SK-N-SH (cell line): ENCODE results near the gene ASB18. TPM values are rescaled to one million over a fixed set of nuclear protein-coding genes. Genes with fewer than 3 reads are reported as not detected.

Experiments
- CTCF ChIA-PET: fragments of 300-600, 350-600 bp; formaldehyde crosslinking; extraction: SDS; loops from one replicate; lab custom pipeline; 2021; lab: Yijun Ruan, JAX
- POLR2A ChIA-PET: fragments of 350-600 bp; sonication (Branson Sonifier 250); formaldehyde crosslinking; extraction: SDS; loops from one replicate; lab custom pipeline; 2020; ENCODE audit warnings: antibody characterized with exemption, inconsistent platforms; lab: Yijun Ruan, JAX
- DNase-seq: peaks from one replicate; pipeline ENCODE4 v3.0.0; 2012
- H2AFZ ChIP-seq: fragments of 200-600 bp; sonication (generic); 2 replicates; pipeline ENCODE4 v1.8.1; 2016; ENCODE audit warnings: antibody characterized with exemption, mild to moderate bottlenecking, low read depth
- H3F3A ChIP-seq: fragments of 200-600 bp; sonication (generic); replicated peaks from 2 replicates; pipeline ENCODE3; 2016; ENCODE audit warnings: antibody characterized with exemption, mild to moderate bottlenecking; ENCODE audit not compliant: insufficient read depth
- H3K27ac ChIP-seq, 2 experiments: fragments of 200-500 bp in 1 of 2; fragments of 200-600 bp in 1 of 2; sonication (Bioruptor generic) in 1 of 2; sonication (generic), shearing (Covaris generic) in 1 of 2; 2 replicates each; pipeline versions ENCODE4 v1.5.1 to v1.6.1; 2014 to 2016; ENCODE audit warnings: low read depth in 2 of 2, inconsistent platforms in 1 of 2, low read length in 1 of 2, mild to moderate bottlenecking in 1 of 2, mixed read lengths in 1 of 2
- H3K27me3 ChIP-seq: fragments of 200-600 bp; sonication (generic), shearing (Covaris generic); 2 replicates; pipeline ENCODE4 v1.6.1; 2016; ENCODE audit warnings: mixed run types; ENCODE audit not compliant: insufficient read depth
- H3K36me3 ChIP-seq, 2 experiments: fragments of 200-500 bp in 1 of 2; fragments of 200-600 bp in 1 of 2; sonication (Bioruptor generic) in 1 of 2; sonication (generic) in 1 of 2; replicated peaks in 1 of 2; 2 replicates each; pipeline versions ENCODE3 to v1.5.1; 2014 to 2016; ENCODE audit warnings: low read length in 1 of 2, mild to moderate bottlenecking in 1 of 2; ENCODE audit not compliant: insufficient read depth in 2 of 2, control insufficient read depth in 1 of 2
- H3K4me1 ChIP-seq, 2 experiments: fragments of 200-500 bp in 1 of 2; fragments of 200-600 bp in 1 of 2; sonication (Bioruptor generic) in 1 of 2; sonication (generic), shearing (Covaris generic) in 1 of 2; 2 replicates each; pipeline versions ENCODE4 v1.5.1 to v1.6.1; 2014 to 2016; ENCODE audit warnings: low read depth in 1 of 2, low read length in 1 of 2, mixed run types in 1 of 2; ENCODE audit not compliant: insufficient read depth in 2 of 2, control insufficient read depth in 1 of 2
- H3K4me2 ChIP-seq: fragments of 200-600 bp; sonication (generic), shearing (Covaris generic); 2 replicates; pipeline ENCODE4 v1.6.1; 2017; ENCODE audit warnings: mixed run types
- H3K4me3 ChIP-seq, 2 experiments: fragments of 200-500 bp in 1 of 2; fragments of 200-600 bp in 1 of 2; sonication (Bioruptor generic) in 1 of 2; sonication (generic), shearing (Covaris generic) in 1 of 2; 2 replicates each; pipeline versions ENCODE4 v1.5.1 to v1.8.1; 2014 to 2016; ENCODE audit warnings: low read depth in 2 of 2, inconsistent platforms in 1 of 2, low read length in 1 of 2, mild to moderate bottlenecking in 1 of 2, mixed read lengths in 1 of 2, moderate library complexity in 1 of 2
- H3K79me2 ChIP-seq: fragments of 200-600 bp; sonication (generic); 2 replicates; pipeline ENCODE4 v1.8.1; 2017; ENCODE audit warnings: mild to moderate bottlenecking; ENCODE audit not compliant: insufficient read depth
- H3K9ac ChIP-seq: fragments of 200-600 bp; sonication (generic); 2 replicates; pipeline ENCODE4 v1.6.1; 2017; ENCODE audit warnings: mixed run types
- H3K9me2 ChIP-seq: fragments of 200-600 bp; sonication (generic); 2 replicates; pipeline ENCODE4 v1.6.1; 2017; ENCODE audit warnings: mixed run types
- H3K9me3 ChIP-seq: fragments of 200-600 bp; sonication (generic); 2 replicates; pipeline ENCODE4 v1.6.1; 2017; ENCODE audit warnings: mixed run types, mild to moderate bottlenecking, moderate library complexity
- H4K20me1 ChIP-seq: fragments of 200-600 bp; sonication (generic); 2 replicates; pipeline ENCODE4 v1.6.1; 2017; ENCODE audit warnings: mild to moderate bottlenecking, mixed run types; ENCODE audit not compliant: insufficient read depth
- EP300 ChIP-seq, 2 experiments: IDR thresholded peaks; 2 replicates each; pipeline versions ENCODE4 v1.4.0 to v1.6.1; 2012; ENCODE audit warnings: borderline replicate concordance in 1 of 2, low read depth in 1 of 2, low read length in 1 of 2
- FOXJ3 ChIP-seq: sonication (generic); formaldehyde crosslinking; IDR thresholded peaks from 2 replicates; pipeline ENCODE4 v1.5.1; 2020; ENCODE audit warnings: mild to moderate bottlenecking, missing genetic modification reagents
- JUND ChIP-seq: IDR thresholded peaks from 2 replicates; pipeline ENCODE4 v1.4.0; 2012
- MEF2A ChIP-seq: IDR thresholded peaks from 2 replicates; pipeline ENCODE4 v1.4.0; 2012; ENCODE audit warnings: low read depth, borderline replicate concordance
- POLR2AphosphoS5 ChIP-seq: IDR thresholded peaks from 2 replicates; pipeline ENCODE4 v1.6.1; 2012; ENCODE audit warnings: low read depth, low read length
- RFX5 ChIP-seq: IDR thresholded peaks from 2 replicates; pipeline ENCODE4 v1.6.1; 2012; ENCODE audit warnings: mild to moderate bottlenecking, improper control_type of control experiment, low read length
- RXRA ChIP-seq: IDR thresholded peaks from 2 replicates; pipeline ENCODE4 v1.4.0; 2012; ENCODE audit warnings: low read depth, mild to moderate bottlenecking, borderline replicate concordance
- TAF1 ChIP-seq: IDR thresholded peaks from 2 replicates; pipeline ENCODE4 v1.6.1; 2012; ENCODE audit warnings: low read depth, mild to moderate bottlenecking, low read length, moderate library complexity, borderline replicate concordance
- YY1 ChIP-seq: IDR thresholded peaks from 2 replicates; pipeline ENCODE4 v1.4.0; 2012; ENCODE audit warnings: low read depth, mild to moderate bottlenecking
- WGBS: methylation state at CpG from one replicate; pipeline ENCODE4 v1.1.6; 2017; ENCODE audit warnings: low lambda C conversion rate; 5-methylcytosine and 5-hydroxymethylcytosine counted together
- polyA plus RNA-seq, 3 experiments: library from polyadenylated mRNA; depleted of rRNA; stranded (reverse); fragments of >200 nt; gene quantifications; 2 replicates each; pipeline ENCODE4 v1.2.3, GENCODE V29; 2012
- TF ChIP-seq, protein P1 (sequence below): IDR thresholded peaks from 2 replicates; pipeline ENCODE4 v1.6.1; 2012; ENCODE audit warnings: mild to moderate bottlenecking, low read depth, low read length, moderate library complexity
- TF ChIP-seq, protein P2 (sequence below): fragments of 200-600 bp; sonication (generic); IDR thresholded peaks from 2 replicates; pipeline ENCODE4 v1.6.1; 2017; ENCODE audit warnings: antibody characterized with exemption, mild to moderate bottlenecking, moderate library complexity
- TF ChIP-seq, protein P3 (sequence below): IDR thresholded peaks from 2 replicates; pipeline ENCODE4 v1.4.0; 2012; ENCODE audit warnings: low read depth, borderline replicate concordance
- TF ChIP-seq, protein P4 (sequence below): IDR thresholded peaks from 2 replicates; pipeline ENCODE4; 2012

Gene ASB18
- polyA plus RNA-seq, 1 of the 3 experiments (the other 2 are of a cell fraction): not detected

DNA sequence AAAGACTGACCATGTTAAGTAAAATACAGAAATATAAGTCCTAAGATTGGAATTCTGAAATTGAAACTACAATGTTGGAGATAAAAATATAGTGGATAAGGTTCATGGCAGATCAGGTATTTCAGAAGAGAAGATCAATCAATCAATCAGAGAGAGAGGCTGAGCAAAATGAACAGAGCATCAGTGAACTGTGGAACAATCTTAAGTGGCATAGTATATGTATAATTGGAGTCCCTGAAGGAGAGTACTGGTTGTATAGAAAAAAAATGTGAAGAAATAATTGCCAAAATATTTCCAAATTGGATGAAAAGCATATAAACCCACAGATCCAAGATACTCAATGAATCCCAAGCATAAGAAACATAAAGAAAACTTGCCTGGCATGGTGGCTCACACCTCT lies 35.0 kb downstream of the ASB18 start:
- no peaks in the 10 kb centered on the region for H3K4me1 ChIP-seq
- no peaks in the 10 kb centered on the region for H3K79me2 ChIP-seq
- no peak overlapping the region for H3K9ac ChIP-seq
- H3K36me3 ChIP-seq: no peaks in the 10 kb centered on the region
- H3K27ac ChIP-seq: no peak overlapping the region
- no peaks in the 10 kb centered on the region for H3F3A ChIP-seq
- H3K9me3 ChIP-seq: peaks cover 3% of the 10 kb centered on the region; the same call in 1 of the 2 replicates
- no peak overlapping the region for H3K4me3 ChIP-seq
- ChIA-PET CTCF (no interaction called here), POLR2A (no interaction called here)
- no peak overlapping the region for H3K4me2 ChIP-seq
- H4K20me1 ChIP-seq: no peaks in the 10 kb centered on the region
- no peaks in the 10 kb centered on the region for H3K27me3 ChIP-seq
- H3K9me2 ChIP-seq: no peaks in the 10 kb centered on the region
- H2AFZ ChIP-seq: no peak overlapping the region
- TF ChIP-seq TAF1 (no peak), JUND (no peak), FOXJ3 (no peak), EP300 (IDR thresholded peaks at IDR 0.05; ENCODE audit: borderline replicate concordance in 1 of 2, low read depth in 1 of 2, low read length in 1 of 2) (no peak), YY1 (no peak), RXRA (no peak)
- TF ChIP-seq, protein P1, sequence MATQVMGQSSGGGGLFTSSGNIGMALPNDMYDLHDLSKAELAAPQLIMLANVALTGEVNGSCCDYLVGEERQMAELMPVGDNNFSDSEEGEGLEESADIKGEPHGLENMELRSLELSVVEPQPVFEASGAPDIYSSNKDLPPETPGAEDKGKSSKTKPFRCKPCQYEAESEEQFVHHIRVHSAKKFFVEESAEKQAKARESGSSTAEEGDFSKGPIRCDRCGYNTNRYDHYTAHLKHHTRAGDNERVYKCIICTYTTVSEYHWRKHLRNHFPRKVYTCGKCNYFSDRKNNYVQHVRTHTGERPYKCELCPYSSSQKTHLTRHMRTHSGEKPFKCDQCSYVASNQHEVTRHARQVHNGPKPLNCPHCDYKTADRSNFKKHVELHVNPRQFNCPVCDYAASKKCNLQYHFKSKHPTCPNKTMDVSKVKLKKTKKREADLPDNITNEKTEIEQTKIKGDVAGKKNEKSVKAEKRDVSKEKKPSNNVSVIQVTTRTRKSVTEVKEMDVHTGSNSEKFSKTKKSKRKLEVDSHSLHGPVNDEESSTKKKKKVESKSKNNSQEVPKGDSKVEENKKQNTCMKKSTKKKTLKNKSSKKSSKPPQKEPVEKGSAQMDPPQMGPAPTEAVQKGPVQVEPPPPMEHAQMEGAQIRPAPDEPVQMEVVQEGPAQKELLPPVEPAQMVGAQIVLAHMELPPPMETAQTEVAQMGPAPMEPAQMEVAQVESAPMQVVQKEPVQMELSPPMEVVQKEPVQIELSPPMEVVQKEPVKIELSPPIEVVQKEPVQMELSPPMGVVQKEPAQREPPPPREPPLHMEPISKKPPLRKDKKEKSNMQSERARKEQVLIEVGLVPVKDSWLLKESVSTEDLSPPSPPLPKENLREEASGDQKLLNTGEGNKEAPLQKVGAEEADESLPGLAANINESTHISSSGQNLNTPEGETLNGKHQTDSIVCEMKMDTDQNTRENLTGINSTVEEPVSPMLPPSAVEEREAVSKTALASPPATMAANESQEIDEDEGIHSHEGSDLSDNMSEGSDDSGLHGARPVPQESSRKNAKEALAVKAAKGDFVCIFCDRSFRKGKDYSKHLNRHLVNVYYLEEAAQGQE: no peak
- no peak for DNase-seq

DNA sequence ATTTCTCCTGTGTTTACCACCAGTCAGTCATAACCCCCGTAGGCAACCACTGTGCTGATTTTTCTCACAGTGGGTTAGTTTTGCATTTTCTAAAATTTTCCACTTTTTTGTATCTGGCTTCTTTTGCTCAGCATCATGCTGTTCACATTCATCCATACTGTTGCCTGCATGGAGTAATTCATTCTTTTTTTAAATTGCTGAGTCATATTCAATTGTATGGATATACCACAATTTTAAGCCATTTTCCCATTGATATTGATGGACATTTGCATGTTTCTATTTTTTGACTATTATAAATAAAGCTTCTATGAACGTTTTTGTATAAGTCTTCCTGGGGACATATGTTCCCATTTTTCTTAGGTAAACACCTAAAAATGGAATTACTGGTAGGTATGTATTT lies 40.5 kb downstream of the ASB18 start:
- H3K4me1 ChIP-seq: no peaks in the 10 kb centered on the region
- no peaks in the 10 kb centered on the region for H3K79me2 ChIP-seq
- H3K4me3 ChIP-seq: no peak overlapping the region
- H3K9me2 ChIP-seq: no peaks in the 10 kb centered on the region
- no peaks in the 10 kb centered on the region for H3K36me3 ChIP-seq
- WGBS: 15% methylated on average over 2 of the region's 2 CpGs
- no peak overlapping the region for H3K4me2 ChIP-seq
- ChIA-PET CTCF (no interaction called here), POLR2A (interaction anchor here (0.6 kb wide), 1 partner anchor 29 kb away, joined by 3 read pairs; no protein-coding TSS in a partner anchor)
- DNase-seq: no peak
- TF ChIP-seq, protein P2, sequence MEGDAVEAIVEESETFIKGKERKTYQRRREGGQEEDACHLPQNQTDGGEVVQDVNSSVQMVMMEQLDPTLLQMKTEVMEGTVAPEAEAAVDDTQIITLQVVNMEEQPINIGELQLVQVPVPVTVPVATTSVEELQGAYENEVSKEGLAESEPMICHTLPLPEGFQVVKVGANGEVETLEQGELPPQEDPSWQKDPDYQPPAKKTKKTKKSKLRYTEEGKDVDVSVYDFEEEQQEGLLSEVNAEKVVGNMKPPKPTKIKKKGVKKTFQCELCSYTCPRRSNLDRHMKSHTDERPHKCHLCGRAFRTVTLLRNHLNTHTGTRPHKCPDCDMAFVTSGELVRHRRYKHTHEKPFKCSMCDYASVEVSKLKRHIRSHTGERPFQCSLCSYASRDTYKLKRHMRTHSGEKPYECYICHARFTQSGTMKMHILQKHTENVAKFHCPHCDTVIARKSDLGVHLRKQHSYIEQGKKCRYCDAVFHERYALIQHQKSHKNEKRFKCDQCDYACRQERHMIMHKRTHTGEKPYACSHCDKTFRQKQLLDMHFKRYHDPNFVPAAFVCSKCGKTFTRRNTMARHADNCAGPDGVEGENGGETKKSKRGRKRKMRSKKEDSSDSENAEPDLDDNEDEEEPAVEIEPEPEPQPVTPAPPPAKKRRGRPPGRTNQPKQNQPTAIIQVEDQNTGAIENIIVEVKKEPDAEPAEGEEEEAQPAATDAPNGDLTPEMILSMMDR: no peak
- TF ChIP-seq, protein P3, sequence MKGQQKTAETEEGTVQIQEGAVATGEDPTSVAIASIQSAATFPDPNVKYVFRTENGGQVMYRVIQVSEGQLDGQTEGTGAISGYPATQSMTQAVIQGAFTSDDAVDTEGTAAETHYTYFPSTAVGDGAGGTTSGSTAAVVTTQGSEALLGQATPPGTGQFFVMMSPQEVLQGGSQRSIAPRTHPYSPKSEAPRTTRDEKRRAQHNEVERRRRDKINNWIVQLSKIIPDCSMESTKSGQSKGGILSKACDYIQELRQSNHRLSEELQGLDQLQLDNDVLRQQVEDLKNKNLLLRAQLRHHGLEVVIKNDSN: no peak
- TF ChIP-seq MEF2A (no peak), RFX5 (no peak), POLR2AphosphoS5 (no peak)
- TF ChIP-seq, protein P4, sequence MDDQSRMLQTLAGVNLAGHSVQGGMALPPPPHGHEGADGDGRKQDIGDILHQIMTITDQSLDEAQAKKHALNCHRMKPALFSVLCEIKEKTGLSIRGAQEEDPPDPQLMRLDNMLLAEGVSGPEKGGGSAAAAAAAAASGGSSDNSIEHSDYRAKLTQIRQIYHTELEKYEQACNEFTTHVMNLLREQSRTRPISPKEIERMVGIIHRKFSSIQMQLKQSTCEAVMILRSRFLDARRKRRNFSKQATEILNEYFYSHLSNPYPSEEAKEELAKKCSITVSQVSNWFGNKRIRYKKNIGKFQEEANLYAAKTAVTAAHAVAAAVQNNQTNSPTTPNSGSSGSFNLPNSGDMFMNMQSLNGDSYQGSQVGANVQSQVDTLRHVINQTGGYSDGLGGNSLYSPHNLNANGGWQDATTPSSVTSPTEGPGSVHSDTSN: no peak
- H2AFZ ChIP-seq: no peak overlapping the region
- no peak overlapping the region for H3K27ac ChIP-seq
- no peak overlapping the region for H3K9ac ChIP-seq
- H3K27me3 ChIP-seq: no peaks in the 10 kb centered on the region
- H3F3A ChIP-seq: no peaks in the 10 kb centered on the region
- no peaks in the 10 kb centered on the region for H4K20me1 ChIP-seq
- no peaks in the 10 kb centered on the region for H3K9me3 ChIP-seq
